DND-41 (cell line): ENCODE data around the gene C13orf46.

Source experiments
- EZH2 ChIP-seq: IDR thresholded peaks from 3 replicates; pipeline ENCODE4 v1.6.1; 2012; ENCODE audit warnings: borderline replicate concordance, low read depth, mild to moderate bottlenecking, moderate library complexity, low read length, inconsistent platforms; ENCODE audit not compliant: severe bottlenecking
- TF ChIP-seq, protein P1 (sequence below): IDR thresholded peaks from 2 replicates; pipeline ENCODE4 v1.5.1; 2012; ENCODE audit warnings: borderline replicate concordance, low read length, moderate library complexity, mild to moderate bottlenecking; ENCODE audit not compliant: poor library complexity, severe bottlenecking; ENCODE audit errors: extremely low read depth

DNA sequence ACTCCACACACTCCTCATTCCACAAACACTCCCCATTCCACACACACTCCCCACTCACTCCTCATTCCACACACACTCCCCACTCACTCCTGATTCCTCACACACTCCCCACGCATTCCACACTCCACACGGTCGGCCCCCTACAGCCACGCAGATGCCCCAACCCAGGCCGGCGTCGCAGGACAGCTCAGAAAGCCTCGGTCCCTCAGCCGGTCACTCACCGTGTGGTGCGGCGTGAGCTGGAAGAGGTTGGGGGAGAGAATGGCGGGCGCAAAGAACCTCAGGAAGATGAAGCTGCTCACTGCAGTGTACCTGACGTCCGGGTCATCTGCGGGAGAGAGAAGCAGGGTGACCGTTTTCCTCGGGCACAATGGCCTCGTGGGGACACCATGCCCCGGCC is 39.0 kb upstream of the C13orf46 start:
- TF ChIP-seq, protein P1, sequence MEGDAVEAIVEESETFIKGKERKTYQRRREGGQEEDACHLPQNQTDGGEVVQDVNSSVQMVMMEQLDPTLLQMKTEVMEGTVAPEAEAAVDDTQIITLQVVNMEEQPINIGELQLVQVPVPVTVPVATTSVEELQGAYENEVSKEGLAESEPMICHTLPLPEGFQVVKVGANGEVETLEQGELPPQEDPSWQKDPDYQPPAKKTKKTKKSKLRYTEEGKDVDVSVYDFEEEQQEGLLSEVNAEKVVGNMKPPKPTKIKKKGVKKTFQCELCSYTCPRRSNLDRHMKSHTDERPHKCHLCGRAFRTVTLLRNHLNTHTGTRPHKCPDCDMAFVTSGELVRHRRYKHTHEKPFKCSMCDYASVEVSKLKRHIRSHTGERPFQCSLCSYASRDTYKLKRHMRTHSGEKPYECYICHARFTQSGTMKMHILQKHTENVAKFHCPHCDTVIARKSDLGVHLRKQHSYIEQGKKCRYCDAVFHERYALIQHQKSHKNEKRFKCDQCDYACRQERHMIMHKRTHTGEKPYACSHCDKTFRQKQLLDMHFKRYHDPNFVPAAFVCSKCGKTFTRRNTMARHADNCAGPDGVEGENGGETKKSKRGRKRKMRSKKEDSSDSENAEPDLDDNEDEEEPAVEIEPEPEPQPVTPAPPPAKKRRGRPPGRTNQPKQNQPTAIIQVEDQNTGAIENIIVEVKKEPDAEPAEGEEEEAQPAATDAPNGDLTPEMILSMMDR, result no peak
- TF ChIP-seq EZH2, result no peak
